CD14-positive monocyte (primary cell): ENCODE results near the gene SLA2. TPM values are rescaled to one million over a fixed set of nuclear protein-coding genes. Genes with fewer than 3 reads are reported as not detected.

Experiments
- DNase-seq, 3 donors: peaks; one replicate each; pipeline ENCODE4 v3.0.0-alpha.2; 2011 to 2022
- H2AFZ ChIP-seq: 2 replicates; pipeline ENCODE4 v1.6.0; 2012; ENCODE audit warnings: mild to moderate bottlenecking, low read depth, low read length, inconsistent platforms; ENCODE audit not compliant: insufficient read depth, poor library complexity, severe bottlenecking
- H3K27ac ChIP-seq, 2 donors: 1 replicate in 1 of 2; 2 replicates in 1 of 2; pipeline ENCODE4 v1.5.1; 2012 to 2013; ENCODE audit warnings: low read length in 2 of 2, control low read depth in 1 of 2, inconsistent platforms in 1 of 2, low read depth in 1 of 2, mild to moderate bottlenecking in 1 of 2
- H3K27me3 ChIP-seq, 2 donors: one replicate each; pipeline versions ENCODE4 v1.6.0 to v1.6.1; 2011 to 2013; ENCODE audit warnings: low read length in 2 of 2; ENCODE audit not compliant: control insufficient read depth in 2 of 2, insufficient read depth in 2 of 2
- H3K36me3 ChIP-seq, 2 donors: replicated peaks in 1 of 2; 1 replicate in 1 of 2; 2 replicates in 1 of 2; pipeline versions ENCODE4 v1.5.1 to v1.6.1; 2012 to 2013; ENCODE audit warnings: low read length in 2 of 2, control low read depth in 1 of 2, inconsistent platforms in 1 of 2, mild to moderate bottlenecking in 1 of 2; ENCODE audit not compliant: insufficient read depth in 2 of 2, control insufficient read depth in 1 of 2
- H3K4me1 ChIP-seq, 2 donors: 1 replicate in 1 of 2; 2 replicates in 1 of 2; pipeline versions ENCODE4 v1.5.1 to v1.6.1; 2012 to 2013; ENCODE audit warnings: low read length in 2 of 2, control low read depth in 1 of 2, inconsistent platforms in 1 of 2, mild to moderate bottlenecking in 1 of 2, moderate library complexity in 1 of 2; ENCODE audit not compliant: insufficient read depth in 2 of 2, control insufficient read depth in 1 of 2
- H3K4me2 ChIP-seq: replicated peaks from 2 replicates; pipeline ENCODE3; 2012; ENCODE audit warnings: low read length, moderate library complexity, mild to moderate bottlenecking; ENCODE audit not compliant: poor library complexity, severe bottlenecking; ENCODE audit errors: extremely low read depth
- H3K4me3 ChIP-seq, 3 experiments: fragments of 200-600 bp in 1 of 3; sonication (generic) in 1 of 3; replicated peaks in 1 of 3; 1 replicate in 2 of 3; 2 replicates in 1 of 3; pipeline ENCODE4 v1.5.1; 2011 to 2013; ENCODE audit warnings: low read length in 3 of 3, mild to moderate bottlenecking in 3 of 3, control low read depth in 2 of 3, low read depth in 2 of 3, inconsistent platforms in 1 of 3, moderate library complexity in 1 of 3
- H3K79me2 ChIP-seq: 2 replicates; pipeline ENCODE4 v1.6.0; 2012; ENCODE audit warnings: mild to moderate bottlenecking, control low read depth, inconsistent platforms, low read length, moderate library complexity; ENCODE audit not compliant: insufficient read depth
- H3K9ac ChIP-seq: 2 replicates; pipeline ENCODE4 v1.6.0; 2017; ENCODE audit warnings: low read length, mild to moderate bottlenecking; ENCODE audit not compliant: insufficient read depth, poor library complexity, severe bottlenecking
- H3K9me3 ChIP-seq, 2 donors: replicated peaks in 1 of 2; 1 replicate in 1 of 2; 2 replicates in 1 of 2; pipeline versions ENCODE4 v1.5.1 to v1.6.1; 2012 to 2013; ENCODE audit warnings: low read length in 2 of 2, control low read depth in 1 of 2; ENCODE audit not compliant: control insufficient read depth in 1 of 2, insufficient read depth in 1 of 2
- H4K20me1 ChIP-seq: 2 replicates; pipeline ENCODE4 v1.6.0; 2012; ENCODE audit warnings: mild to moderate bottlenecking, low read length, control low read depth, moderate library complexity; ENCODE audit not compliant: insufficient read depth
- H3K27ac Mint-ChIP-seq, 7 donors: one replicate each; pipeline ENCODE4 v1.8.0; 2020; ENCODE audit warnings: mild to moderate bottlenecking in 7 of 7, mixed read lengths in 7 of 7, moderate library complexity in 6 of 7, inconsistent platforms in 2 of 7
- H3K27me3 Mint-ChIP-seq, 3 donors: one replicate each; pipeline ENCODE4 v1.8.0; 2021 to 2022; ENCODE audit warnings: low read depth in 3 of 3, mild to moderate bottlenecking in 3 of 3, mixed read lengths in 3 of 3, moderate library complexity in 3 of 3, inconsistent platforms in 1 of 3
- H3K36me3 Mint-ChIP-seq, 2 donors: one replicate each; pipeline ENCODE4 v1.8.0; 2020; ENCODE audit warnings: mixed read lengths in 2 of 2, inconsistent platforms in 1 of 2, mild to moderate bottlenecking in 1 of 2
- H3K4me1 Mint-ChIP-seq: one replicate; pipeline ENCODE4 v1.8.0; 2020; ENCODE audit warnings: mild to moderate bottlenecking, mixed read lengths
- H3K4me3 Mint-ChIP-seq, 2 donors: one replicate each; pipeline ENCODE4 v1.8.0; 2020; ENCODE audit warnings: mild to moderate bottlenecking in 2 of 2, mixed read lengths in 2 of 2, moderate library complexity in 1 of 2
- H3K9me3 Mint-ChIP-seq, 7 donors: one replicate each; pipeline ENCODE4 v1.8.0; 2020 to 2022; ENCODE audit warnings: mixed read lengths in 7 of 7, mild to moderate bottlenecking in 6 of 7, moderate library complexity in 6 of 7, inconsistent platforms in 2 of 7
- WGBS: methylation state at CpG from one replicate; pipeline ENCODE4 v1.1.5; 2013; ENCODE audit warnings: missing lambda C conversion rate; ENCODE audit not compliant: insufficient coverage; 5-methylcytosine and 5-hydroxymethylcytosine counted together
- intact Hi-C, 2 donors: fragments of 100-400 bp; cut with micrococcal nuclease; formaldehyde crosslinking; loops; one replicate each; pipeline versions ENCODE4 v1.15.0 to v1.15.1; 2023
- polyA plus RNA-seq, 3 donors: library from polyadenylated mRNA; depleted of rRNA in 1 of 3; unstranded in 2 of 3; stranded (reverse) in 1 of 3; fragments of 300-500 nt in 2 of 3; fragments of >200 nt in 1 of 3; fragmentation: Illumina TruSeq in 2 of 3; gene quantifications; 1 replicate in 2 of 3; 2 replicates in 1 of 3; pipeline ENCODE4 v1.2.3, GENCODE V29; 2012 to 2021
- small RNA-seq: library from RNA; depleted of rRNA; stranded (forward); fragments of <200 nt; gene quantifications from one replicate; pipeline ENCODE3, GENCODE V24; 2012; ENCODE audit warnings: low read depth; ENCODE audit not compliant: insufficient read length
- TF ChIP-seq, protein P1 (sequence below): fragments of 200-600 bp; IDR thresholded peaks from one replicate; pipeline ENCODE4 v1.8.0; 2022; ENCODE audit warnings: antibody characterized with exemption, mild to moderate bottlenecking

SLA2 gene
- polyA plus RNA-seq, 3 donors = 0.16 to 0.19 (median 0.17) TPM

DNA sequence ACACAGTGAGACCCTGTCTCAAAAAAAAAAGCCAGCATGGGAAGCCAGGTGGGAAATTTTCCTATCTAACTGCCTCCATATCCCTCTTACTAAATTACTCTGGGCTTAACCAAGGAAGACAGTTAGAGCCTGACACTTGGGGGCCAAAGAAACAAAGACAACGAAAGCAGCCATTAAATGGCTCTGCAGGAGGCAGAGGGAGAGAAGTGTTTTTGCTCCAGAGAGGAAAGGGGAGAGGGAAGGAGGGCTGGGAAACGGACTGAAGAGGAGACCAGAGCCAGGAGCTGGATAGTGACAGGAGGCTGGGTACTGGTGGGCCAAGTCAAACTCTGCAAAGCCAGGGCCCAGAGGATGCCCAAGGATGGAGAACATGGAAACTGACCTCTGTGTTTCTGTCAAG lies 83.3 kb downstream of the SLA2 start:
- no peaks in the 10 kb centered on the region for H3K4me1 ChIP-seq
- TF ChIP-seq, protein P1, sequence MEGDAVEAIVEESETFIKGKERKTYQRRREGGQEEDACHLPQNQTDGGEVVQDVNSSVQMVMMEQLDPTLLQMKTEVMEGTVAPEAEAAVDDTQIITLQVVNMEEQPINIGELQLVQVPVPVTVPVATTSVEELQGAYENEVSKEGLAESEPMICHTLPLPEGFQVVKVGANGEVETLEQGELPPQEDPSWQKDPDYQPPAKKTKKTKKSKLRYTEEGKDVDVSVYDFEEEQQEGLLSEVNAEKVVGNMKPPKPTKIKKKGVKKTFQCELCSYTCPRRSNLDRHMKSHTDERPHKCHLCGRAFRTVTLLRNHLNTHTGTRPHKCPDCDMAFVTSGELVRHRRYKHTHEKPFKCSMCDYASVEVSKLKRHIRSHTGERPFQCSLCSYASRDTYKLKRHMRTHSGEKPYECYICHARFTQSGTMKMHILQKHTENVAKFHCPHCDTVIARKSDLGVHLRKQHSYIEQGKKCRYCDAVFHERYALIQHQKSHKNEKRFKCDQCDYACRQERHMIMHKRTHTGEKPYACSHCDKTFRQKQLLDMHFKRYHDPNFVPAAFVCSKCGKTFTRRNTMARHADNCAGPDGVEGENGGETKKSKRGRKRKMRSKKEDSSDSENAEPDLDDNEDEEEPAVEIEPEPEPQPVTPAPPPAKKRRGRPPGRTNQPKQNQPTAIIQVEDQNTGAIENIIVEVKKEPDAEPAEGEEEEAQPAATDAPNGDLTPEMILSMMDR = no peak
- H3K27me3 ChIP-seq = no peaks in the 10 kb centered on the region
- Mint-ChIP-seq H3K27me3 (no peaks in the 10 kb centered on the region), H3K4me3 (no peak overlapping the region), H3K36me3 (no peaks in the 10 kb centered on the region), H3K4me1 (no peaks in the 10 kb centered on the region), H3K9me3 (peaks cover 6 to 15% (median 7%) of the 10 kb centered on the region in 7 donors), H3K27ac (peak overlapping the region in 1 of 7 donors; percentile 68)
- H4K20me1 ChIP-seq = no peaks in the 10 kb centered on the region
- H3K4me3 ChIP-seq = no peak overlapping the region
- no peak overlapping the region for H3K4me2 ChIP-seq
- intact Hi-C loops = no loop called here
- H3K27ac ChIP-seq = no peak overlapping the region
- no peak overlapping the region for H2AFZ ChIP-seq
- H3K36me3 ChIP-seq = no peaks in the 10 kb centered on the region
- WGBS = 95% methylated on average over 2 of the region's 2 CpGs
- H3K79me2 ChIP-seq = no peaks in the 10 kb centered on the region
- H3K9ac ChIP-seq = no peak overlapping the region
- no peak for DNase-seq
- peaks cover 5 to 13% of the 10 kb centered on the region in 2 donors for H3K9me3 ChIP-seq

Small RNA genes lying within 50 kb of the gene (small RNA-seq; reads per million reads assigned to genes)
- gene RF00019 = not detected

Other genes with a start within 250 kb of the SLA2 start
- gene MYL9, start 104.7 kb downstream of the SLA2 start, polyA plus RNA-seq = under 1 TPM in 2 of 3 donors, not detected in 1; 0.08 to 0.20 TPM
- 10 to 100 TPM; 11.0 to 15.9 (median 12.2) TPM for gene TGIF2, start 72.6 kb downstream of the SLA2 start, polyA plus RNA-seq
- gene RAB5IF, start 40.4 kb downstream of the SLA2 start, polyA plus RNA-seq = 100 to 1,000 TPM; 325 to 790 (median 757) TPM
- 10 to 100 TPM; 16.0 to 23.2 (median 21.7) TPM for gene NDRG3, start 99.9 kb upstream of the SLA2 start, polyA plus RNA-seq
- 1 to 10 TPM; 4.9 to 5.2 (median 5.1) TPM for gene DSN1, start 127.6 kb upstream of the SLA2 start, polyA plus RNA-seq
- not detected for gene TLDC2, start 229.9 kb upstream of the SLA2 start, polyA plus RNA-seq